Upper lobe of left lung (tissue), 6 donors: ENCODE results near the gene RNF130. TPM values are rescaled to one million over a fixed set of nuclear protein-coding genes. Genes with fewer than 3 reads are reported as not detected.

Source experiments
- ATAC-seq, 2 donors: fragments of 200-7000 bp; cut with Tn5 transposase; one replicate each; pipeline ENCODE4 v1.9.1; 2022; ENCODE audit warnings: mild to moderate bottlenecking in 2 of 2, moderate library complexity in 2 of 2; ENCODE audit not compliant: low FRiP score in 2 of 2
- DNase-seq, 2 donors: peaks; one replicate each; pipeline ENCODE4 v3.0.0-alpha.2; 2019 to 2020
- H3K27ac ChIP-seq, 4 donors: fragments of 200-600 bp; sonication (generic); one replicate each; pipeline ENCODE4 v1.5.1; 2016 to 2019
- H3K27me3 ChIP-seq, 4 donors: fragments of 200-600 bp; sonication (generic); one replicate each; pipeline ENCODE4 v1.5.1; 2017 to 2019
- H3K36me3 ChIP-seq, 4 donors: fragments of 200-600 bp; sonication (generic); one replicate each; pipeline ENCODE4 v1.5.1; 2016 to 2019
- H3K4me1 ChIP-seq, 4 donors: fragments of 200-600 bp; sonication (generic); one replicate each; pipeline ENCODE4 v1.5.1; 2018 to 2019
- H3K4me3 ChIP-seq, 4 donors: fragments of 200-600 bp; sonication (generic); one replicate each; pipeline ENCODE4 v1.5.1; 2017 to 2019; ENCODE audit warnings: mild to moderate bottlenecking in 2 of 4, moderate library complexity in 1 of 4
- H3K9me3 ChIP-seq, 4 donors: fragments of 200-600 bp; sonication (generic); one replicate each; pipeline ENCODE4 v1.5.1; 2018 to 2019
- CTCF ChIP-seq, 6 experiments: fragments of 450-650 bp in 4 of 6; fragments of 200-600 bp in 2 of 6; sonication (generic) in 2 of 6; IDR thresholded peaks; one replicate each; pipeline ENCODE4 v1.5.1; 2016 to 2019; ENCODE audit warnings: antibody characterized with exemption in 6 of 6
- EP300 ChIP-seq, 4 donors: sonication (generic); formaldehyde crosslinking; IDR thresholded peaks; one replicate each; pipeline ENCODE4 v1.5.1; 2017; ENCODE audit warnings: antibody characterized with exemption in 4 of 4, control low read depth in 2 of 4
- POLR2A ChIP-seq, 4 donors: fragments of 450-650 bp; IDR thresholded peaks; one replicate each; pipeline ENCODE4 v1.5.1; 2016 to 2017; ENCODE audit warnings: antibody characterized with exemption in 4 of 4, mild to moderate bottlenecking in 2 of 4
- POLR2AphosphoS5 ChIP-seq, 2 donors: sonication (generic); formaldehyde crosslinking; IDR thresholded peaks; one replicate each; pipeline ENCODE4 v1.5.1; 2017; ENCODE audit warnings: antibody characterized with exemption in 2 of 2
- WGBS, 2 donors: methylation state at CpG; one replicate each; pipeline ENCODE4 v1.1.5; 2017 to 2018; 5-methylcytosine and 5-hydroxymethylcytosine counted together
- total RNA-seq, 6 donors: library from RNA; depleted of rRNA in 4 of 6; stranded (reverse); fragments of >200 nt in 4 of 6; gene quantifications; one replicate each; pipeline versions ENCODE4 v1.1.0 to v1.2.1, GENCODE V29; 2016 to 2021
- donor health status: DM: no; HTN: no; CAD: no; lungs with moderate emphysema.
- donor health status: DM: no; HTN: yes; CAD: no; lungs with severe emphysema.

Gene RNF130
- total RNA-seq, 6 donors from 2014 or later: 54.5 to 137 (median 98.2) TPM

GRCh38 chr5:180101451-180102105 lies 30.0 kb upstream of the RNF130 start:
- no peaks in the 10 kb centered on the region for H3K36me3 ChIP-seq
- TF ChIP-seq POLR2AphosphoS5 (IDR thresholded peaks at IDR 0.05) (no peak), POLR2A (IDR thresholded peaks at IDR 0.05) (no peak), EP300 (IDR thresholded peaks at IDR 0.05) (no peak), CTCF (IDR thresholded peaks at IDR 0.05) (no peak)

GRCh38 chr5:180100621-180101450 lies 29.3 kb upstream of the RNF130 start:
- no peaks in the 10 kb centered on the region for H3K36me3 ChIP-seq
- TF ChIP-seq POLR2AphosphoS5 (IDR thresholded peaks at IDR 0.05): no peak
- TF ChIP-seq POLR2A (IDR thresholded peaks at IDR 0.05): no peak
- TF ChIP-seq CTCF (IDR thresholded peaks at IDR 0.05): no peak
- no peak for TF ChIP-seq EP300 (IDR thresholded peaks at IDR 0.05)
- H3K27ac ChIP-seq: no peak overlapping the region
- peak in 1 of 2 donors; percentile 16 for ATAC-seq
- no peaks in the 10 kb centered on the region for H3K4me1 ChIP-seq
- WGBS, 2 donors: 80 to 83% methylated on average over 12 to 29 of the region's 29 CpGs
- H3K4me3 ChIP-seq: no peak overlapping the region
- H3K27me3 ChIP-seq: no peaks in the 10 kb centered on the region
- no peaks in the 10 kb centered on the region for H3K9me3 ChIP-seq
- peak in 1 of 2 donors; percentile 65 for DNase-seq

More at GRCh38 chr5:180101451-180102105, 30.0 kb upstream of the RNF130 start:
- H3K4me1 ChIP-seq: no peaks in the 10 kb centered on the region
- peaks cover 0 to 7% (median under 1%) of the 10 kb centered on the region in 4 donors for H3K9me3 ChIP-seq
- no peak for DNase-seq
- H3K27ac ChIP-seq: no peak overlapping the region
- no peaks in the 10 kb centered on the region for H3K27me3 ChIP-seq
- no peak for ATAC-seq
- WGBS, 2 donors: 90 to 92% methylated on average over 20 of the region's 20 CpGs
- H3K4me3 ChIP-seq: no peak overlapping the region

DNA sequence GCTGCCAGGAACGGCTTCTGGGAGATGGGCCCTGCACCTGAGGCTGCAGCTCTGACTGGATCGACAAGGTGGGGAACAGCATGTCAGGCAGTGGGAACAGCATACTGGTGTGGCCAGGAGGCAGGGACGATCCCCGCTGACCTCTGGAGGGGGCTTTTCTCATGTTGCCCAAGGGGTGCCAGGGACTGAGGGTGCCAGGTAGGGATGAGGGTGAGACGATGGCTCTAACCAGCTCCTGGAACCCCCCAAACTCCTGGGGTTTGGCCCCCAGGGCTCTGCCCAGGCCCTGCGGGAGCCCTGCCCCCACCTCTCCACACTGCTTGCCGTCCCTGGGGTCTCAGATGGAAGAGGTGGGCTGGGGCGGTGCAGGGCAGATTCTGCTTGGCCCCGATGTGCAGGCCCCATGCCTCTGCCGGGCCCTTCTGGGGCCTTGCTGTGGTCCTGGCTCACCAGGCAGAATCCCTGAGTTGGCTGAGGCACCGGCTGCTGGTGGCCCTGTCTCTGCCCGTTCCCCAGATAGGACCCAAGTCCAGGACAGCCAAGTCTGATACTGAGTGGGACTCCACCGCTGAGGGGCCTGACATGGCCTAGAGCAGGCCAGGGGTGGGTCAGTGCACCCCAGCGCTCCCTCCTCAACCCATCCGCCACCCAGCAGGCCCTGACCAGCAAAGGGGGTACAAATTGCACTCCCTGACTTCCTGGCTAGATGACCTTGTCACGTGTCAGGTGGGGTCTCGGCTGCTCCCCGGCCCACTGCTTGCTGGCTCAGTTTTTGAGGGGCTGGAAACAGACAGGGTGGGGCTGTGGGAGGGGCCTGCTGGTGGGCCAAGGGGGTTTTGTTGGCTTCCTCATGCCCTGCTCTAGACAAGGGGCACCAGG lies 28.4 kb upstream of the RNF130 start:
- Histone ChIP-seq H3K36me3 (no peaks in the 10 kb centered on the region), H3K27ac (no peak overlapping the region), H3K27me3 (no peaks in the 10 kb centered on the region), H3K9me3 (no peaks in the 10 kb centered on the region), H3K4me1 (no peaks in the 10 kb centered on the region), H3K4me3 (no peak overlapping the region)
- TF ChIP-seq CTCF (IDR thresholded peaks at IDR 0.05): no peak
- no peak for TF ChIP-seq POLR2AphosphoS5 (IDR thresholded peaks at IDR 0.05)
- TF ChIP-seq POLR2A (IDR thresholded peaks at IDR 0.05): no peak
- TF ChIP-seq EP300 (IDR thresholded peaks at IDR 0.05): no peak
- DNase-seq: peak in 1 of 2 donors; percentile 56
- peak; percentile 17 to 30 for ATAC-seq
- WGBS, 2 donors: 91% methylated on average over 18 of the region's 18 CpGs; no CpG with 5 or more reads in 1 of the 2 donors

DNA sequence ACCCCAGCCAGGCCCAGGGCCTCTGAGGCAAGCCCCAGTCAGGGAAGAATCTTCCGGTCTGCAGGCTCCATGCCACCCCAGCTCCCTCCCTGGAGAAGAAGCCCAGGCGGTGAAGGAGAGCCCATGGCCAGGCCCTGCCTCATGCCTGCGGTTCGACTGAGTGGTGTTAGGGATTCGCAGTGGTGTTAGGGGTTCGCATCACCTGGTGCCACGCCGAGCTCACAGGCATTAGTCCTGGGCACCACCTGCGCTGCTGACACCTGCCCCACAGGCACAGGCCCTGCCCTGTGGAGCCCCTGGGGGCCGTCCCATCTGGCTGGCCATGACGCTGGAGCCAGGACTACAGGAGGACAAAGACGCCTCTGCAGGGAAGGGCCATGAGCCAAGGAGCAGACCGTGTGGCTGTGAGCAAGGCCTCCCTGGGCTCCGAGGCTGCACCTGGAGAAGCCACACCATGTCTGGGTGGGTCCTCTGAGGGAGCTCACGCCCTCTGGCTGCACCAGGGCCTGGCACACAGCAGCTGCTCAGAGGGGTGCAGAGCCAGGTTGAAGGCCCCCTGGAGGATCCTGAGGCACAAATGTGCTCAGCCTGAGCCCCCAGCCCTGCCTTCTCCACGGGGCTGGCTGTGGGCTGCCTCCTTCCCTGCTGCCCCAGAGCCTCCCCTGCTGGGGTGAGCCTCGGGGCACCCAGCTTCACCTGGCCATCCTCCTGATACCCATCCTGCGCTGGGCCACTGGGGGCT lies 27.6 kb upstream of the RNF130 start:
- WGBS, 2 donors: 93 to 100% methylated on average over 4 to 9 of the region's 18 CpGs

More for the DNA sequence above, 27.6 kb upstream of the RNF130 start:
- TF ChIP-seq POLR2A (IDR thresholded peaks at IDR 0.05): no peak
- no peak for TF ChIP-seq EP300 (IDR thresholded peaks at IDR 0.05)
- no peak for TF ChIP-seq POLR2AphosphoS5 (IDR thresholded peaks at IDR 0.05)
- no peak for TF ChIP-seq CTCF (IDR thresholded peaks at IDR 0.05)
- Histone ChIP-seq H3K27ac (no peak overlapping the region), H3K4me3 (no peak overlapping the region), H3K36me3 (no peaks in the 10 kb centered on the region), H3K9me3 (no peaks in the 10 kb centered on the region), H3K27me3 (no peaks in the 10 kb centered on the region), H3K4me1 (no peaks in the 10 kb centered on the region)
- ATAC-seq (peak in 1 of 2 donors; percentile 17), DNase-seq (peak in 1 of 2 donors; percentile 69)
